ENCODE data around the gene CCM2.
A peak's percentile ranks its signal among the peaks of the same experiment; 100 is the strongest.
"Not testable (repeated sequence)": the region's sequence is repeated elsewhere in the genome, so short reads cannot be mapped to it uniquely, and the experiment has no call there.

CCM2 gene

GRCh38 chr7:44982535-44982923, 17.5 kb upstream of the CCM2 start:
- no peak for DNase-seq

DNA sequence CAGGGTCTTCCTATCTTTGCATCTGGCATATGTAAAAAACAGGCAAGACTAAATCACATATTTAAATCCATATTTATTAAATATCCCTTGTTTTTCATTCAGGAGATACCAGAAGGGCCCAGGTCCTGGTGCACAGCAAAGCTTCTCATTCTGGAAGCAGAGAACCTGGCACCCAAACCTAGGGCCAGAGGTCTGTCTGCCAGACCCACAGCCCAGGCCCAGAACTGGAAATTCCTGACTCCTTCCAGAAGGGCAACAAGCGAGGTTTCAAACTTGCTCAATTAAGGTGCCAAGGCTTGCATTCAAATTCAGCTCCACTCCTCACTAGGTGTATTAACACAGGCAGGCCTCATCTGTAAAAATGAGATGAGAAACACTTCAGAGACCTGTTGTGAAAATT, 17.0 kb upstream of the CCM2 start:
- no peak for DNase-seq

GRCh38 chr7:44983742-44984477, 16.1 kb upstream of the CCM2 start:
- DNase-seq: no peak

GRCh38 chr7:44984478-44984758, 15.6 kb upstream of the CCM2 start:
- DNase-seq: no peak

DNA sequence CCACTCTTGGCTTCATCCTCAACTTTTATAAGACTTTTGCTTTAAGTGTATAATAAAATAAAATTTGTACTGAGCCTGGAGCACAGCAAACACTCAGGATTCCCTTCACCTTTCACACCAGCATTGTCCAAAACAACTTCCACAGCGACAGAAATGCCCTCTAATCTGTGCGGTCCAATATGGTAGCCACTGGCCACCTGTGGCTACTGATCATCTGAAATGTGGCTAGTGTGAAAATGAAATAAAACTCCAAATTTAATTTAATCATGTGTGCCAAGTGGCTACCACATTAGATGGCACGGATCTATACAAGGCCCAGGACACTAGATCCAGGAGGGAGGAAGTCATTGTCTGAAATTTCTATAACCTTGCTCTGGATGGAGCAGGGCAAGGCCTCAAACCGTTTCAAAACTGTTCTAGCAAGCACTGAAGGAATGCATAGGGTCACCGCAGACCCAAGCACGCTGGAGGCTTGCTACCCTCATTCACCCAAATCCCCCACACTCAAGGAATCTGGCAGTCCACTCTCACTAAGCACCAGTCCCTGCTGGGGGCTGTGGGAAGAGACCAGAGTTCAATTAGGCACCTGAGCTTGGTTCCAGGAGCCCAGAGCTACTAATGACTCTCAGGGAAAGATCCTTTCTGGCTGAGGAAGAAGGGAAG, 14.8 kb upstream of the CCM2 start:
- DNase-seq: no peak

DNA sequence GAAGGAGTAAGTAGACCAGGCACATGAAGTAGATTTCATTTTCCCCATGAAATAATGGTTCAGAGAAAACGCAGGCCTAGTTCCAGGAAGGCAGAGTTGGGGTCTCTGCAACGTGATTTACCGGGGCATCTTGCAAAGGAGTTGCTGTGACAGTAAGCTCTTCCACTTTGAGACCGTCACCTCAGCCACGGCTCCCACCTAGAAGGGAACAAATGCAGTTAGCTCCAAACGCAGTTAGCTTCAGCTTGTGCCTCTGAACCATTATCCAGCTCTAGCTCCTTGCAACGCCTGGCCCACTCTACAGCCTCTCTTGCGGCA, 14.1 kb upstream of the CCM2 start:
- no peak for DNase-seq

GRCh38 chr7:44986218-44987053, 13.6 kb upstream of the CCM2 start:
- DNase-seq: peak; percentile 95

- no peak for DNase-seq
Measured at GRCh38 chr7:44987457-44987856, 12.5 kb upstream of the CCM2 start.

- no peak for DNase-seq
Measured at GRCh38 chr7:44987996-44988395, 12.0 kb upstream of the CCM2 start.

DNA sequence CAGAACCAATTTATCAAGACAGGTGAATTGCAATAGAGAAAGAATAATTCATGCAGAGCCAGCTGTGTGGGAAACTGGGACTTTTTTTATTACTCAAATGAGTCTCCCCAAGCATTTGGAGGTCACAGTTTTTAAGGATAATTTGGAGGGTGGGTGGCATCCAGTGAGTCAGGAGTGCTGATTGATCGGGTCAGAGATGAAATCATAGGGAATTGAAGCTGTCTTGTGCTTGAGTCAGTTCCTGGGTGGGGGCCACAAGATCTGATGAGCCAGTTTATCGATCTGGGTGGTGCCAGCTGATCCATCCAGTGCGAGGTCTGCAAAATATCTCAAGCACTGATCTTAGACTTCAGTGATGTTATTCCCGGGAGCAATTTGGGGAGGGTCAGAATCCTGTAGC, 11.3 kb upstream of the CCM2 start:
- DNase-seq: no peak

- no peak for DNase-seq
Measured at GRCh38 chr7:44989132-44989531, 10.9 kb upstream of the CCM2 start.

- DNase-seq: no peak
Measured at GRCh38 chr7:44990109-44991023, 9.6 kb upstream of the CCM2 start.

GRCh38 chr7:44992004-44992795, 7.8 kb upstream of the CCM2 start:
- not testable (repeated sequence) for DNase-seq

- no peak for DNase-seq
Measured at GRCh38 chr7:44994877-44995554, 5.0 kb upstream of the CCM2 start.

- DNase-seq: no peak
Measured at GRCh38 chr7:44995555-44996493, 4.2 kb upstream of the CCM2 start.

DNA sequence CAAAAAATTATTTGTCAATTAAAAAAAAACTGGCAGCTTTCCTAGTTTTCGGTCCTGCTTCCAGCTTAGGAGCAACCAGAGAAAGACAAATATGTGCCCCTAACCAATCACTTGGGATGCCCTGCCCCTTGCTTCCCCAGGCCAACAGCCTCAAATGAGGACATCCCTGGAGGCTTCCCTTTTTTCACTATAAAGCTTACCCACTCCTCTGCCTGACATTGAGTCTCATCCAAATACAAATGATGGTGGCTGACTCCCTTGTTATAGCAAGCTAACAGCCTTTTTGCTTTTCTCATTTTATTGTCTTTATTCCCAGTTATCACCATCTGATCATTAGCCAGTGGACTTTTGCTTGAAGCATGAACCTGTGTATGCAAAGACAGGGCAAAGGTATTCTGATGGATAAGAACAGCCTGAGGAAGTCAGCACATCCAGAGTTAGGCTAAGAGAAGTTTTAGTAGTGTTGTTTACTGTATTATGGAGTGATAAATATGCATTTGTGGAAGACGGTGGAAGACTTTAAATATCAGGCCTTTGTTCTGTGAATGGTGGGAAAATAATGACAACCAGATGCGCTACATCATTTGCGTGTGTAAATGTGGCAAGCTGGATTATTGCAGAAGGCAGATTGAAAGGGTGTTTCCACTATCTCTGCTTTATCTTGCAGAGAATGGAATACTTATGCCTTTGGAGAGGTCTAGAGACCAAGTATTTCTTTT, 1.7 kb upstream of the CCM2 start:
- no peak for DNase-seq

DNA sequence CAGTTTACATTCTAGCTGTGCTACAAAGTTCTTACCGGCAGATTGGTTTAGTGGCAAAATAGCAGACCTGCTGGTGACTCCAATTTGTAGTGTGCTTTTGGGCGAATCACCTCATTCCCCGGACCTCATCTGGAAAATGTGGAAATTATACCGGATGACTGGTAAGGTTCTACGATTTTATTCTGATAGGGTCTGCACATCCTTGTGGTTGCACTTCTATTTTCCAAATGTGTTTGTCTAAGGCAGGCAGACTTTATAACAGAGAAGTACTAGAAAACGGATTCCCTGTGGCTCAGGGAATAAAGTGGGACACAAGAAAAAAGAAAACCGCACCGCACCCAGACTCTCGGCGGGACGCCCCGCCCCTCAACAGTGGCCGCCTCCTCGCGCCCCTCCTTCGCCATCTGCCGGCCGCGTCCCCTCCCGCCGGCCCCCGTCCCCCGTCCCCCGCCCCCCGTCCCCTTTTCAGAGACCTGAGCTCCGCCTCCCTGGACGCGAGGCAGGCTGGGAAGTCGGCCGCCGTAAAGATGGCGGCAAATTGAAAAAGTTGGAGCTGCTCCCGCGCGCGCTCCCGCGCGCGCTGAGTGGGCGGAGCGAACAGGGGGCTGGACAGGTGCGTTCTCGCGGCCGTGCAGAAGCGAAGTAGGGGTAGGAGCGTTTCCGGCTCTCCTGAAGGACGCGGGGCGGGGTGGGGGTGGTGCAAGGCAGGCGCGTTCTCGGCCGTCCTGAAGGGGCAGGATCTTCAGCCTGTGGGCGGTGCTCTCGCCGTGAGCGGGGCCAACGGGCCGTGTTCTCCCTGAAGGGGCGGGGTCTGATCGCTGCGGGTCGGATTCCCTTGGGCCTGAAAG, 532 bp upstream of the CCM2 start:
- DNase-seq: peak; percentile 100

DNA sequence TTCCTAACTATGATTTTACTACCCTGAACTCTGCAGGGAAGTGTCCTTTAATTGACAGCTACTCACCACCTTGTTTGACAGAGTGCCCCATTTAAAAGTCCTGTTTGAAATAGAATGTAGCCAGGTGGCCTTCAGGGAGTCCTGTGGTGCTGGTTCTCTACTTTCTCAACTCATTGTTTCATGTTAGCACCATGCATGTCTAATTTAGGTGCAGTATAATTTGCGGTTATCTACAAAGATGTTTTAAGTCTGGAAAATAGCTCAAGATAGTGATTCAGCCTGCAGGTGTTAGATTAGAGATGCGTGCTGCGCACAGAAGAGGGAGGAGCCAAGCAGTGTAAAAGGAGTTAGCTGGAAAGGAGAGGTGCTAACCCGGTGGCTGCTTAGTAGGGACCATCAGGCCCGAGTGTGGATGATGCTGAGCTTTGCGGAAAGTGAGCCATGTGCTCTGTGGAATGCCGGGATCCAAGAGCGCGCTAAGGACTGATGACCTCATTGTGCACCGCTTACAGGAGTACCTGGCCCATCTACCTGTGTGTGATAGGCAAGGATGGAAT, 1.2 kb downstream of the CCM2 start:
- no peak for DNase-seq

GRCh38 chr7:45001826-45002225, 1.8 kb downstream of the CCM2 start:
- DNase-seq: no peak

All from right hindlimb (tissue), 1 donor.